HepG2 (cell line): ENCODE data around the gene PDXDC1. TPM values are rescaled to one million over a fixed set of nuclear protein-coding genes. Genes with fewer than 3 reads are reported as not detected.
"Not testable (repeated sequence)": the region's sequence is repeated elsewhere in the genome, so short reads cannot be mapped to it uniquely, and the experiment has no call there.

Source experiments
- ATAC-seq: fragments of 200-7000 bp; cut with Tn5 transposase; 3 replicates; pipeline ENCODE4 v1.9.1; 2020; ENCODE audit warnings: mild to moderate bottlenecking, moderate library complexity
- BruUV-seq: library from RNA; stranded (reverse); fragments of 400-500 nt; replicated peaks from 2 replicates; lab custom pipeline; 2021; lab: Mats Ljungman, UMichigan
- CTCF ChIA-PET: fragments of 300-600 bp; formaldehyde crosslinking; extraction: SDS; loops from one replicate; lab custom pipeline; 2021; ENCODE audit warnings: low total read pairs, inconsistent platforms, low intra/inter-chr PET ratio; lab: Yijun Ruan, JAX
- POLR2A ChIA-PET: fragments of 350-600 bp; sonication (Branson Sonifier 250); formaldehyde crosslinking; loops from one replicate; lab custom pipeline; 2020; ENCODE audit warnings: antibody characterized with exemption, inconsistent platforms; lab: Yijun Ruan, JAX
- DNase-seq: peaks from one replicate; pipeline ENCODE4 v3.0.0-alpha.2; 2015; ENCODE audit warnings: low spot score
- FAIRE-seq: peaks from 3 replicates; lab custom pipeline; 2011; peaks lifted over from hg19 to GRCh38; lab: Jason Lieb, UNC
- H2AFZ ChIP-seq: one replicate; pipeline ENCODE4 v1.6.1; 2011; ENCODE audit warnings: low read length, inconsistent platforms
- H3K27ac ChIP-seq: fragments of 300-600 bp; 3 replicates; pipeline ENCODE4 v1.8.0; 2011; ENCODE audit warnings: mixed run types, mild to moderate bottlenecking, mixed read lengths, low read length, inconsistent platforms; ENCODE audit not compliant: insufficient read depth; ENCODE audit errors: extremely low read length
- H3K27me3 ChIP-seq, 2 experiments: fragments of 200-600 bp in 1 of 2; 2 replicates in 1 of 2; 3 replicates in 1 of 2; pipeline versions ENCODE4 v1.6.0 to v1.8.0; 2011; ENCODE audit warnings: low read length in 2 of 2, mild to moderate bottlenecking in 2 of 2, moderate library complexity in 2 of 2, inconsistent platforms in 1 of 2; ENCODE audit not compliant: insufficient read depth in 2 of 2, control insufficient read depth in 1 of 2
- H3K36me3 ChIP-seq, 2 experiments: fragments of 200-600 bp in 1 of 2; replicated peaks in 1 of 2; 2 replicates in 1 of 2; 3 replicates in 1 of 2; pipeline versions ENCODE4 v1.5.1 to v1.8.0; 2011; ENCODE audit warnings: low read length in 2 of 2, inconsistent platforms in 1 of 2; ENCODE audit not compliant: insufficient read depth in 2 of 2, control insufficient read depth in 1 of 2
- H3K4me1 ChIP-seq: 2 replicates; pipeline ENCODE4 v1.5.1; 2012; ENCODE audit warnings: low read length, inconsistent platforms; ENCODE audit not compliant: insufficient read depth
- H3K4me2 ChIP-seq: 2 replicates; pipeline ENCODE4 v1.6.0; 2011; ENCODE audit warnings: low read depth, low read length, inconsistent platforms
- H3K4me3 ChIP-seq, 3 experiments: fragments of 200-600 bp in 1 of 3; sonication (generic), shearing (Covaris generic) in 1 of 3; replicated peaks in 1 of 3; 2 replicates each; pipeline ENCODE4 v1.5.1; 2011 to 2016; ENCODE audit warnings: low read length in 3 of 3, inconsistent platforms in 2 of 3, low read depth in 2 of 3, mild to moderate bottlenecking in 2 of 3, control low read depth in 1 of 3, mixed read lengths in 1 of 3; ENCODE audit not compliant: insufficient read depth in 1 of 3
- H3K79me2 ChIP-seq: one replicate; pipeline ENCODE4 v1.6.1; 2011; ENCODE audit warnings: low read length, inconsistent platforms; ENCODE audit not compliant: insufficient read depth
- H3K9ac ChIP-seq: 2 replicates; pipeline ENCODE4 v1.6.0; 2011; ENCODE audit warnings: mild to moderate bottlenecking, low read depth, low read length, inconsistent platforms; ENCODE audit not compliant: insufficient read depth
- H3K9me3 ChIP-seq: 2 replicates; pipeline ENCODE4 v1.5.1; 2012; ENCODE audit warnings: mild to moderate bottlenecking, low read length
- H4K20me1 ChIP-seq: 2 replicates; pipeline ENCODE4 v1.6.0; 2011; ENCODE audit warnings: inconsistent platforms, mild to moderate bottlenecking, low read length, moderate library complexity; ENCODE audit not compliant: insufficient read depth
- ZNF121 ChIP-seq: sonication (generic); formaldehyde crosslinking; IDR thresholded peaks from 2 replicates; pipeline ENCODE4 v1.5.0; 2020; ENCODE audit warnings: mild to moderate bottlenecking, missing genetic modification reagents
- ZNF547 ChIP-seq: sonication (generic); formaldehyde crosslinking; IDR thresholded peaks from 2 replicates; pipeline ENCODE4 v1.5.1; 2020; ENCODE audit warnings: mild to moderate bottlenecking, missing genetic modification reagents
- ZNF770 ChIP-seq: sonication (generic); formaldehyde crosslinking; IDR thresholded peaks from 2 replicates; pipeline ENCODE4 v1.5.0; 2020; ENCODE audit warnings: mild to moderate bottlenecking, missing genetic modification reagents
- WGBS: methylation state at CpG from one replicate; pipeline ENCODE4 v1.1.6; 2017; ENCODE audit warnings: low lambda C conversion rate; 5-methylcytosine and 5-hydroxymethylcytosine counted together
- in situ Hi-C: cut with HindIII; loops from 2 replicates; pipeline ENCODE4 v1.10.0; 2017; ENCODE audit warnings: low pct_unique_long_range_greater_than_20kb; ENCODE audit not compliant: extremely low pct_ligation_motif_present
- intact Hi-C: fragments of 100-400 bp; cut with micrococcal nuclease; formaldehyde crosslinking; loops from one replicate; pipeline ENCODE4 v1.10.0; 2022; ENCODE audit not compliant: unreplicated experiment
- polyA plus RNA-seq, 8 experiments: library from polyadenylated mRNA; depleted of rRNA in 3 of 8; stranded (reverse) in 7 of 8; unstranded in 1 of 8; fragments of >200 nt; fragmentation: Illumina TruSeq in 4 of 8; extraction: Trizol in 4 of 8; gene quantifications; 2 replicates each; pipeline versions ENCODE4 v1.2.1 to v1.2.3, GENCODE V29; 2011 to 2016; ENCODE audit warnings: low read depth in 4 of 8, missing spikeins in 1 of 8, mixed read lengths in 1 of 8; ENCODE audit not compliant: insufficient read depth in 1 of 8
- total RNA-seq, 5 experiments: library from RNA; depleted of rRNA; stranded (reverse); fragments of >200 nt; fragmentation: Illumina TruSeq; extraction: Trizol; gene quantifications; 2 replicates each; pipeline ENCODE4 v1.2.3, GENCODE V29; 2016; ENCODE audit warnings: low read depth in 1 of 5

Gene PDXDC1
- total and polyA plus RNA-seq, 2 of the 13 experiments (the other 11 are each of a cell fraction or from before 2014, with no cell fraction given): 133 to 169 TPM

DNA sequence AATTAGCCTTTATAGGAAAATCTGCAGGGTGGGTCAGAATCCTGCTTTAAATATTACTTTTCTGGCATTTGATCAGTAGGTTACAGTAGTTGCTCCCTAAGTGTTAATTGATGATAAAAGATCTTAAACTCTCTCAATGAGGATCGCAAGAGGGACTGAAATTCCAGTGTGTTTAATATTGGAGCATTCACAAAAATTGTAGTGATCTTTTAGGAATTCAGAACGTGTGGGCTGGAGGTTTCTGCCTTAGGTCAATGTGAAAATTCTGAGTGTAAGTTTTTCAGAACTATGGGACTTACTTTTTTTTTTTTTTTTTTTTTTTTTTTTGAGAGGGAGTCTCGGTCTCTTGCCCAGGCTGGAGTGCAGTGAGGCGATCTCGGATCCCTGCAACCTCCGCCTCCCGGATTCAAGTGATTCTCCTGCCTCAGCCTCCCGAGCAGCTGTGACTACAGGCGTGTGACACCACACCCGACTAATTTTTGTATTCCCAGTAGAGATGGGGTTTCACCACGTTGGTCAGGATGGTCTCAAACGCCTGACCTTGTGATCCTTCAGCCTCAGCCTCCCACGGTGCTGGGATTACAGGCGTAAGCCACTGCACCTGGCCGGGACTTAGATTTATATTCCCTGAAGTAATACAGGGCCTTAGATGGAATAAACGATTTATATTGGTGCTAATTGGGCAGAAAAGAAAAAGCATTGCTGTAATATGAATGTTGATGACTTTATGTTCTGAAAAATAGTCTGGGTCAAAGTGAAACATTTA lies 2.3 kb downstream of the PDXDC1 start:
- H3K27ac ChIP-seq, H3K36me3 ChIP-seq, intact Hi-C loops, FAIRE-seq, H2AFZ ChIP-seq: not testable (repeated sequence)
- H3K4me1 ChIP-seq: peaks cover 64% of the 10 kb centered on the region
- peaks cover 68% of the 10 kb centered on the region for H3K79me2 ChIP-seq
- H3K4me3 ChIP-seq: peak overlapping the region; percentile 34 to 99 (median 80); a peak in 4 of 6 replicates
- 0 out of 2 replicates have a peak, but pooled peaks have one; percentile 55 for TF ChIP-seq ZNF770
- TF ChIP-seq, all 625 proteins: peak for 1; not testable (repeated sequence) for 624
- CTCF ChIA-PET, DNase-seq, H3K9me3 ChIP-seq, in situ Hi-C loops, ATAC-seq, BruUV-seq, POLR2A ChIA-PET, H3K27me3 ChIP-seq, H3K9ac ChIP-seq: not testable (repeated sequence)
- Histone ChIP-seq H4K20me1 (peaks cover 31% of the 10 kb centered on the region), H3K4me2 (peak overlapping the region; percentile 95)
- WGBS: 50% methylated on average over 16 of the region's 16 CpGs

DNA sequence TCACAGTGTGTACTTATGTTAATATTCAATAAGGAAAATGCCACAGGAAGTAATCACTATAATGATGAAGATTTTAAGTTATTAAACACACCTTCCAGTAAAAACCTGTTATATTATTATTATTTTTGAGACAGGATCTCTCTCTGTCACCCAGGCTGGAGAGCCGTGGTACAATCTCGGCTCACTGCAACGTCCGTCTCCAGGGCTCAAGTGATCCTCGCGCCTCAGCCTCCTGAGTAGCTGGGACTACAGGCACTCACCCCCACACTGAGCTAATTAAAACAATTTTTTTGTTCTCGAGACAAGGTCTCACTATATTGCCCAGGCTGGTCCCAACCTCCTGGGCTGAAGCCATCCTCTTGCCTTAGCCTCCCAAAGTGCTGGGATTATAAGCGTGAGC lies 3.5 kb downstream of the PDXDC1 start:
- ATAC-seq, H3K27me3 ChIP-seq, DNase-seq, in situ Hi-C loops, H3K36me3 ChIP-seq, CTCF ChIA-PET, H2AFZ ChIP-seq, H3K9me3 ChIP-seq, intact Hi-C loops, FAIRE-seq, BruUV-seq, POLR2A ChIA-PET, H3K9ac ChIP-seq: not testable (repeated sequence)
- peaks cover 71% of the 10 kb centered on the region for H3K4me1 ChIP-seq
- peak overlapping the region; percentile 80 for H3K4me2 ChIP-seq
- H4K20me1 ChIP-seq: peaks cover 32% of the 10 kb centered on the region
- H3K79me2 ChIP-seq: peaks cover 77% of the 10 kb centered on the region
- TF ChIP-seq ZNF121 (CRISPR knock-in tag) (peak; percentile 26; the same call in 1 of the 2 replicates), ZNF547 (CRISPR knock-in tag) (0 out of 2 replicates have a peak, but pooled peaks have one; percentile 0)
- peak overlapping the region in 1 of 3 experiments; percentile 18; a peak in 2 of 6 replicates for H3K4me3 ChIP-seq
- H3K27ac ChIP-seq: peak overlapping the region; percentile 67
- 84% methylated on average over 8 of the region's 8 CpGs for WGBS
